Body of pancreas (tissue), 4 donors: ENCODE measurements around the gene MBNL1. TPM values are rescaled to one million over a fixed set of nuclear protein-coding genes. Genes with fewer than 3 reads are reported as not detected.
A peak's percentile ranks its signal among the peaks of the same experiment; 100 is the strongest.
"Not testable (repeated sequence)": the region's sequence is repeated elsewhere in the genome, so short reads cannot be mapped to it uniquely, and the experiment has no call there.

Experiments
- ATAC-seq: fragments of 150-250 bp; one replicate; pipeline ENCODE4 v1.9.1; 2016
- DNase-seq, 4 donors: peaks; one replicate each; pipeline ENCODE4 v3.0.0-alpha.2; 2019
- H3K27ac ChIP-seq, 4 donors: fragments of 200-600 bp; sonication (generic); 1 replicate in 3 of 4; 2 replicates in 1 of 4; pipeline versions ENCODE4 v1.5.1 to v1.6.1; 2016 to 2019; ENCODE audit warnings: mild to moderate bottlenecking in 1 of 4, mixed read lengths in 1 of 4, moderate library complexity in 1 of 4
- H3K27me3 ChIP-seq, 2 donors: fragments of 200-600 bp; sonication (generic); one replicate each; pipeline ENCODE4 v1.6.0; 2016; ENCODE audit warnings: mild to moderate bottlenecking in 1 of 2
- H3K36me3 ChIP-seq, 2 donors: fragments of 200-600 bp; sonication (generic); replicated peaks in 1 of 2; 2 replicates each; pipeline ENCODE4 v1.5.1; 2016; ENCODE audit warnings: low read depth in 2 of 2; ENCODE audit not compliant: insufficient read depth in 1 of 2
- H3K4me1 ChIP-seq: fragments of 200-600 bp; sonication (generic); one replicate; pipeline ENCODE4 v1.6.0; 2016
- H3K4me3 ChIP-seq, 2 donors: fragments of 200-600 bp; sonication (generic); 1 replicate in 1 of 2; 2 replicates in 1 of 2; pipeline ENCODE4 v1.5.1; 2016 to 2019
- H3K9me3 ChIP-seq, 3 donors: fragments of 200-600 bp; sonication (generic); 1 replicate in 2 of 3; 2 replicates in 1 of 3; pipeline ENCODE4 v1.5.1; 2016
- POLR2A ChIP-seq, 3 donors: fragments of 450-650 bp; IDR thresholded peaks; one replicate each; pipeline ENCODE4 v1.6.1; 2016; ENCODE audit warnings: antibody characterized with exemption in 3 of 3, mild to moderate bottlenecking in 2 of 3
- WGBS, 2 donors: methylation state at CpG; one replicate each; pipeline ENCODE4 v1.1.5; 2017; 5-methylcytosine and 5-hydroxymethylcytosine counted together
- intact Hi-C: fragments of 100-400 bp; cut with DNase I; formaldehyde crosslinking; loops from one replicate; pipeline ENCODE4 v1.15.1; 2023
- total RNA-seq, 2 donors: library from RNA; depleted of rRNA; stranded (reverse); fragments of >200 nt; gene quantifications; one replicate each; pipeline ENCODE4 v1.1.0, GENCODE V29; 2016
- TF ChIP-seq, protein P1 (sequence below), 7 experiments: fragments of 450-650 bp in 4 of 7; fragments of 200-600 bp in 3 of 7; sonication (generic) in 3 of 7; IDR thresholded peaks; one replicate each; pipeline ENCODE4 v1.5.1; 2016 to 2019; ENCODE audit warnings: antibody characterized with exemption in 7 of 7

Gene MBNL1
- total RNA-seq, 2 donors from 2014 or later, result 77.3 to 82.4 TPM

DNA sequence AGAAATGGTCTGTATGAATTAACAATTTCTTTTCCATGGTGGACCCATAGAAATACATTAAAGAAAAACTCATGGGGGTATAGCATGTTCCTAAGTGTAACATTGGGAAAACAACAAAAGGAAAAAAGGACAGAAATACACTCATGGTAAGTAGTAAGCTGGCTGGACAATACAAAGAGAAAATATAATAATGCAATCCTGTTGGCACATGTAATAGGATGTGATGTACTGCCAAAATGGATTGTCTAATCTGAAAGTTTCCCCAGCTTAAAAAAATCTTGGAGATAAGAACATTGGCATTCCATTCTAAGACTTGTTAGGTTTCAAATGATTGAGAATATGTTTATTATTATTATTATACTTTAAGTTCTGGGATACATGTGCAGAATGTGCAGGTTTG, 128.1 kb downstream of the MBNL1 start:
- H3K36me3 ChIP-seq, result no peaks in the 10 kb centered on the region
- TF ChIP-seq, protein P1, sequence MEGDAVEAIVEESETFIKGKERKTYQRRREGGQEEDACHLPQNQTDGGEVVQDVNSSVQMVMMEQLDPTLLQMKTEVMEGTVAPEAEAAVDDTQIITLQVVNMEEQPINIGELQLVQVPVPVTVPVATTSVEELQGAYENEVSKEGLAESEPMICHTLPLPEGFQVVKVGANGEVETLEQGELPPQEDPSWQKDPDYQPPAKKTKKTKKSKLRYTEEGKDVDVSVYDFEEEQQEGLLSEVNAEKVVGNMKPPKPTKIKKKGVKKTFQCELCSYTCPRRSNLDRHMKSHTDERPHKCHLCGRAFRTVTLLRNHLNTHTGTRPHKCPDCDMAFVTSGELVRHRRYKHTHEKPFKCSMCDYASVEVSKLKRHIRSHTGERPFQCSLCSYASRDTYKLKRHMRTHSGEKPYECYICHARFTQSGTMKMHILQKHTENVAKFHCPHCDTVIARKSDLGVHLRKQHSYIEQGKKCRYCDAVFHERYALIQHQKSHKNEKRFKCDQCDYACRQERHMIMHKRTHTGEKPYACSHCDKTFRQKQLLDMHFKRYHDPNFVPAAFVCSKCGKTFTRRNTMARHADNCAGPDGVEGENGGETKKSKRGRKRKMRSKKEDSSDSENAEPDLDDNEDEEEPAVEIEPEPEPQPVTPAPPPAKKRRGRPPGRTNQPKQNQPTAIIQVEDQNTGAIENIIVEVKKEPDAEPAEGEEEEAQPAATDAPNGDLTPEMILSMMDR (IDR thresholded peaks at IDR 0.05), result no peak
- TF ChIP-seq POLR2A (IDR thresholded peaks at IDR 0.05), result no peak
- intact Hi-C loops, result no loop called here
- no peaks in the 10 kb centered on the region for H3K27me3 ChIP-seq
- H3K4me3 ChIP-seq, result no peak overlapping the region
- ATAC-seq, result peak; percentile 59
- H3K4me1 ChIP-seq, result peaks cover 47% of the 10 kb centered on the region
- H3K9me3 ChIP-seq, result no peaks in the 10 kb centered on the region
- no peak for DNase-seq
- peak overlapping the region in 1 of 4 donors; percentile 35 for H3K27ac ChIP-seq

DNA sequence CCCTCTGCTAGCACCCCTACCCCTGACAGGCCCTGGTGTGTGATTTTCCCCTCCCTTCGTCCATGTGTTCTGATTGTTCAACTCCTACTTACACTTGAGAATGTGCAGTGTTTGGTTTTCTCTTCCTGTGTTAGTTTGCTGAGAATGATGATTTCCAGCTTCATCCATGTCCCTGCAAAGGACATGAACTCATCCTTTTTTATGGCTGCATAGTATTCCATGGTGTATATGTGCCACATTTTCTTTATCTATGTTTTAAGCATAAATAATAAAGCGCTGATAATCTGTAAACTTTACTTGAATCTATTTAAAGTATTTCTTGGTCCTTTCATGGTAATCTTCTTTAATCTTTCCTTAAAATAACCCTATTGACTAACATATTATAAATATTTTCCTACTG, 128.6 kb downstream of the MBNL1 start:
- H3K36me3 ChIP-seq, H3K9me3 ChIP-seq, H3K4me3 ChIP-seq, intact Hi-C loops, ATAC-seq, H3K27me3 ChIP-seq, DNase-seq: not testable (repeated sequence)
- Histone ChIP-seq H3K27ac (peak overlapping the region in 1 of 4 donors; percentile 35), H3K4me1 (peaks cover 47% of the 10 kb centered on the region)
- WGBS, 2 donors, result 93 to 95% methylated on average over 2 of the region's 2 CpGs

DNA sequence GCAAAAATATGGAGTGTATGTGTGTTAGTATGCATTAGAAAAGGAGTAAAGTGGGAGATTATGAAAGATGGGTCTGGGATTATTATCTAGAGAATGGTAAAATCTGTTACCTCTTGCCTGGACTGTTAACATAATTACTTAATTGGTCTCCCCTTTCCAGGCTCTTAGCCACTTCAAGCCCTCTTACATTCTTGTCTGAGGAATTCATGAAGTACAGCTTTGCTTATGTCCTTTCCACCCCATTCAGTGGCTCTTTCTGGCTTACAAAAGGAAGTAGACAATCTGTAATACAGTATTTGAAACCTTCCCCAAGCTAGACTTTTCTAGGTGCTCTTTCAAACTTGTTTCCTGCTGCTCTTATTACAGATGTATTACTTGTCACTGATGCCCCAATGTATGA, 129.8 kb downstream of the MBNL1 start:
- no peaks in the 10 kb centered on the region for H3K9me3 ChIP-seq
- H3K36me3 ChIP-seq, result no peaks in the 10 kb centered on the region
- no peak overlapping the region for H3K4me3 ChIP-seq
- intact Hi-C loops, result no loop called here
- H3K27ac ChIP-seq, result no peak overlapping the region
- H3K27me3 ChIP-seq, result no peaks in the 10 kb centered on the region
- ATAC-seq (no peak), DNase-seq (no peak)
- no peak for TF ChIP-seq POLR2A (IDR thresholded peaks at IDR 0.05)
- TF ChIP-seq, protein P1 (IDR thresholded peaks at IDR 0.05), result no peak
- H3K4me1 ChIP-seq, result peaks cover 54% of the 10 kb centered on the region

DNA sequence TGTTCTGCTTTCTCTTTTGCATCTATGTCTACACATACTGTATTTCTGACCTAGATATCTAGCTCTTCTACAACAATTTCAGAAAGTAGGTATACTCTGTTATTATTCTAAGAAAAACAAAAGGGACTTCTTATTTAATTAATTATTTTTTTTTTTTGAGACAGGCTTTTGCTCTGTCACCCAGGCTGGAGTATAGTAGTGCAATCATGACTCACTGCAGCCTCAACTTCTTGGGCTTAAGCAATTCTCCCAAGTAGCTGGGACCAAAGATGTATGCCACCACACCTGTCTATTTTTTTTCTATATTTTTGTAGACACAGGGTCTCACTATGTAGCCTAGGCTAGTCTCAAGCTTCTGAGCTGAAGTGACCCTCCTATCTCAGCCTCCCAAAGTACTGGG, 130.6 kb downstream of the MBNL1 start:
- Histone ChIP-seq H3K36me3 (no peaks in the 10 kb centered on the region), H3K4me3 (no peak overlapping the region), H3K27ac (no peak overlapping the region), H3K27me3 (no peaks in the 10 kb centered on the region), H3K9me3 (no peaks in the 10 kb centered on the region), H3K4me1 (peaks cover 63% of the 10 kb centered on the region)
- no peak for ATAC-seq
- TF ChIP-seq, protein P1 (IDR thresholded peaks at IDR 0.05), result no peak
- intact Hi-C loops, result no loop called here
- DNase-seq, result no peak

DNA sequence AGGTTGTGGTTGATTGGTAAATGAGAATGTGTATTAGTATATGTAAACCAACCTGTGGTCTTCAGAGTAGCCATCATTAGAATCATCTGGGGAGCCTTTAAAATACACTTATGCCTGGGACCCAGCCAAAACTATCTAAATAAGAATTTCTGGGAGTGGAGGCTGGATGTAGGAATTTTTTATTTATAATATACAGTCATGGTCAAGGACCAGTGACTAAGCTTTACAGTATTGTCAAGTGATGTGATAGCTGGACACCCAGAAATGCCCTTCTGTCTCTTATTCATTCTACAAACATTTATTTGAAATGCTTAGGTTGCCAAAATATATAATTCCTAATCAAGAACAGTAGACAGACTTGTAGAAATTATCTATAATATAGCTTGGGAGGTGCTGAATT, 132.2 kb downstream of the MBNL1 start:
- H3K4me1 ChIP-seq, result peaks cover 69% of the 10 kb centered on the region
- intact Hi-C loops, result no loop called here

More for the DNA sequence above, 132.2 kb downstream of the MBNL1 start:
- H3K4me3 ChIP-seq, result no peak overlapping the region
- H3K9me3 ChIP-seq, result no peaks in the 10 kb centered on the region
- no peaks in the 10 kb centered on the region for H3K27me3 ChIP-seq
- DNase-seq (no peak), ATAC-seq (no peak)
- H3K27ac ChIP-seq, result no peak overlapping the region
- no peaks in the 10 kb centered on the region for H3K36me3 ChIP-seq
- TF ChIP-seq, protein P1 (IDR thresholded peaks at IDR 0.05), result no peak
- no peak for TF ChIP-seq POLR2A (IDR thresholded peaks at IDR 0.05)
